PC-3 (cell line): Measurements from ENCODE around the gene PNPT1.

ENCODE experiments used
- CTCF ChIP-seq: fragments of 300-600 bp; sonication (generic); conservative IDR thresholded peaks from 2 replicates; pipeline ENCODE4 v1.5.1; 2017; ENCODE audit warnings: antibody characterized with exemption, low read depth, mild to moderate bottlenecking, low read length
- EZH2phosphoT487 ChIP-seq: fragments of 300-600 bp; sonication (generic); IDR thresholded peaks from 2 replicates; pipeline ENCODE4 v1.6.1; 2018; ENCODE audit warnings: mild to moderate bottlenecking, antibody characterized with exemption, low read length, borderline replicate concordance

- no peak for TF ChIP-seq CTCF
- TF ChIP-seq EZH2phosphoT487, result no peak
Observed at GRCh38 chr2:55627915-55628314, 65.7 kb downstream of the PNPT1 start.
